ENCODE data around the gene PLK3.

GRCh38 chr1:44817771-44818495 lies 17.8 kb downstream of the PLK3 start:
- TF ChIP-seq EP300 (IDR thresholded peaks at IDR 0.05) (no peak), CTCF (IDR thresholded peaks at IDR 0.05) (no peak), POLR2AphosphoS5 (IDR thresholded peaks at IDR 0.05) (no peak), POLR2A (IDR thresholded peaks at IDR 0.05) (no peak)
